Gastrocnemius medialis (tissue), 4 donors: ENCODE data around the gene GPHN. TPM values are rescaled to one million over a fixed set of nuclear protein-coding genes. Genes with fewer than 3 reads are reported as not detected.
"Not testable (repeated sequence)": the region's sequence is repeated elsewhere in the genome, so short reads cannot be mapped to it uniquely, and the experiment has no call there.

Experiments
- ATAC-seq, 2 donors: fragments of 150-250 bp; one replicate each; pipeline ENCODE4 v1.9.1; 2016
- DNase-seq, 2 donors: peaks; one replicate each; pipeline ENCODE4 v3.0.0-alpha.2; 2019
- H3K27ac ChIP-seq, 4 donors: fragments of 200-600 bp; sonication (generic); 1 replicate in 1 of 4; 2 replicates in 3 of 4; pipeline ENCODE4 v1.5.1; 2016 to 2018; ENCODE audit warnings: mild to moderate bottlenecking in 2 of 4, moderate library complexity in 1 of 4
- H3K27me3 ChIP-seq, 3 donors: fragments of 200-600 bp; sonication (generic) in 2 of 3; 1 replicate in 1 of 3; 2 replicates in 2 of 3; pipeline versions ENCODE4 v1.5.1 to v1.6.0; 2016 to 2019; ENCODE audit warnings: mild to moderate bottlenecking in 1 of 3, moderate library complexity in 1 of 3
- H3K36me3 ChIP-seq, 2 donors: fragments of 200-600 bp; sonication (generic) in 1 of 2; one replicate each; pipeline ENCODE4 v1.5.1; 2017 to 2018
- H3K4me1 ChIP-seq, 2 donors: fragments of 200-600 bp; sonication (generic) in 1 of 2; one replicate each; pipeline ENCODE4 v1.5.1; 2016 to 2017; ENCODE audit warnings: mild to moderate bottlenecking in 2 of 2
- H3K4me3 ChIP-seq, 4 donors: fragments of 200-600 bp; sonication (generic) in 3 of 4; 1 replicate in 1 of 4; 2 replicates in 3 of 4; pipeline ENCODE4 v1.5.1; 2016 to 2019; ENCODE audit warnings: mild to moderate bottlenecking in 2 of 4
- H3K9me3 ChIP-seq, 3 donors: fragments of 200-600 bp; sonication (generic) in 2 of 3; 1 replicate in 1 of 3; 2 replicates in 2 of 3; pipeline ENCODE4 v1.5.1; 2016 to 2019
- POLR2A ChIP-seq, 2 donors: fragments of 450-650 bp; IDR thresholded peaks; one replicate each; pipeline ENCODE4 v1.6.1; 2017; ENCODE audit warnings: antibody characterized with exemption in 2 of 2, mild to moderate bottlenecking in 2 of 2, moderate library complexity in 2 of 2
- in situ Hi-C, 4 donors: fragments of 200-750 bp; cut with MboI; loops; one replicate each; pipeline versions ENCODE4 v1.15.0 to v1.8.0; 2017; ENCODE audit warnings: low sequenced_read_pairs in 4 of 4
- intact Hi-C: fragments of 100-400 bp; cut with DNase I; formaldehyde crosslinking; loops from one replicate; pipeline ENCODE4 v1.15.1; 2023; ENCODE audit warnings: low total_unique reads
- total RNA-seq, 4 donors: library from RNA; depleted of rRNA; stranded (reverse); fragments of >200 nt; gene quantifications; one replicate each; pipeline versions ENCODE4 v1.1.0 to v1.2.3, GENCODE V29; 2016
- TF ChIP-seq, protein P1 (sequence below), 5 experiments: fragments of 450-650 bp in 3 of 5; fragments of 200-600 bp in 2 of 5; sonication (generic) in 2 of 5; IDR thresholded peaks in 4 of 5; conservative IDR thresholded peaks in 1 of 5; 1 replicate in 4 of 5; 2 replicates in 1 of 5; pipeline ENCODE4 v1.5.1; 2016 to 2019; ENCODE audit warnings: antibody characterized with exemption in 5 of 5, mild to moderate bottlenecking in 3 of 5, moderate library complexity in 3 of 5

GPHN gene
- total RNA-seq, 4 donors from 2014 or later = 10.3 to 33.3 (median 23.5) TPM

DNA sequence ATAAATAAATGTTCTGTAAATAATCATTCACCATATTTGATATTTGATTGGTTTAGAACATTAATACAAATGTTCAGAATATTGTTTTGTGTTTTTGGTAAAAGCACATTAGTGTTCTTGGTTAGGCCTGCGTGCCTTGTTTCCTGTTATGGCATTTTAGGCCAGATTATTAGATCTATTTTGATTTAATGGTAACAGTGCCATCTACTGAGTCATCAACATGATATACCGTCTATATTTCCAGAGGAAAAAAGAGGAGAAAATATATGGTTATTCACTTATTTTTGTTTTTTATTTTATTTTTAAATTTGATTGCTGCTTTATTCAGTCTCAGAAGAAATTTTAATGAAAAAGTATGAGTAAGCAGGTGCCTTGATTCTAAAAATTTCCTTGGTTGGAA lies 60.3 kb downstream of the GPHN start:
- ATAC-seq = no peak
- intact Hi-C loops (loop anchor here (5.0 to 10.0 kb wide), 2 partner anchors 71 to 163 kb away; no protein-coding TSS in a partner anchor), in situ Hi-C loops (no loop called here)
- Histone ChIP-seq H3K4me3 (no peak overlapping the region), H3K36me3 (no peaks in the 10 kb centered on the region), H3K9me3 (no peaks in the 10 kb centered on the region), H3K4me1 (peaks cover 0 to 12% of the 10 kb centered on the region in 2 donors), H3K27me3 (no peaks in the 10 kb centered on the region), H3K27ac (no peak overlapping the region)
- TF ChIP-seq, protein P1, sequence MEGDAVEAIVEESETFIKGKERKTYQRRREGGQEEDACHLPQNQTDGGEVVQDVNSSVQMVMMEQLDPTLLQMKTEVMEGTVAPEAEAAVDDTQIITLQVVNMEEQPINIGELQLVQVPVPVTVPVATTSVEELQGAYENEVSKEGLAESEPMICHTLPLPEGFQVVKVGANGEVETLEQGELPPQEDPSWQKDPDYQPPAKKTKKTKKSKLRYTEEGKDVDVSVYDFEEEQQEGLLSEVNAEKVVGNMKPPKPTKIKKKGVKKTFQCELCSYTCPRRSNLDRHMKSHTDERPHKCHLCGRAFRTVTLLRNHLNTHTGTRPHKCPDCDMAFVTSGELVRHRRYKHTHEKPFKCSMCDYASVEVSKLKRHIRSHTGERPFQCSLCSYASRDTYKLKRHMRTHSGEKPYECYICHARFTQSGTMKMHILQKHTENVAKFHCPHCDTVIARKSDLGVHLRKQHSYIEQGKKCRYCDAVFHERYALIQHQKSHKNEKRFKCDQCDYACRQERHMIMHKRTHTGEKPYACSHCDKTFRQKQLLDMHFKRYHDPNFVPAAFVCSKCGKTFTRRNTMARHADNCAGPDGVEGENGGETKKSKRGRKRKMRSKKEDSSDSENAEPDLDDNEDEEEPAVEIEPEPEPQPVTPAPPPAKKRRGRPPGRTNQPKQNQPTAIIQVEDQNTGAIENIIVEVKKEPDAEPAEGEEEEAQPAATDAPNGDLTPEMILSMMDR (IDR thresholded peaks at IDR 0.05 in 4 of 5, conservative IDR thresholded peaks at IDR 0.05 in 1 of 5) = no peak
- TF ChIP-seq POLR2A (IDR thresholded peaks at IDR 0.05) = no peak
- no peak for DNase-seq

DNA sequence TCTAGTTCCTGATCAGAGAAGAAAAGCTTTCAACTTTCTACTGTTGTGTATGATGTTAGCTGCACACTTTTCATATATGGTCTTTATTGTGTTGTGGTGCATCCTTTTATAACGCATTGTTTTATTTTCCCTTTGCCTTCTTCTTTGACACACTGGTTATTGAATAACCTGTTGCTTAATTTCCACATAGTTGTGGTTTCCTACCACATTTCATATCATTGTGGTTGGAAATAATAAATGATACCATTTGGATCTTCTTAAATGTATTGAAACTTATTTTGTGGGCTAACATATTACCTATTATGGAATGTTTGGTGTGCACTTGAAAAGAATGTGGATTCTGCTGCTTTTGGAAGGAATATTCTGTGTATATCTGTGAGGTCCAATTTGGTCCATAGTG lies 64.9 kb downstream of the GPHN start:
- DNase-seq = no peak
- Histone ChIP-seq H3K27me3 (no peaks in the 10 kb centered on the region), H3K36me3 (no peaks in the 10 kb centered on the region), H3K4me1 (peaks cover 0 to 10% of the 10 kb centered on the region in 2 donors), H3K4me3 (no peak overlapping the region), H3K9me3 (no peaks in the 10 kb centered on the region), H3K27ac (no peak overlapping the region)
- intact Hi-C loops (no loop called here), in situ Hi-C loops (no loop called here)
- ATAC-seq = no peak
- TF ChIP-seq, protein P1 (IDR thresholded peaks at IDR 0.05 in 4 of 5, conservative IDR thresholded peaks at IDR 0.05 in 1 of 5) = no peak
- no peak for TF ChIP-seq POLR2A (IDR thresholded peaks at IDR 0.05)

DNA sequence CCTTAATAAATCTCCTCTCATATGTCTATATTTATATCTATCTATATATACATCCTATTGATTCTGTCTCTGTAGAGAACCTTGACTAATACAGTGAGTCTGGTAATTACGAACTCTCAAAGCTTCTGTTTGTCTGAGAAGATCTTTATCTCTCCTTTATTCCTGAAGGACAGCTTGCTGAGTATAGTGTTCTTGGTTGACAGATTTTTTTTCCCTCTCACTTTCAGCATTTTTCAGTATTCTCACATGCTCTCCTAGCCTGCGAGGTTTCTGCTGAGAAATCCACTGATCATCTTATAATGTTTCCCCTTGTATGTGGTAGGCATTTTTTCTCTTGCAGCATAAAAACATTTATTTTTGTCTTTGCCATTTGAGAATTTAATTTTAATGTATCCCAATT lies 67.1 kb downstream of the GPHN start:
- H3K4me3 ChIP-seq = no peak overlapping the region
- TF ChIP-seq, protein P1 (IDR thresholded peaks at IDR 0.05 in 4 of 5, conservative IDR thresholded peaks at IDR 0.05 in 1 of 5) = no peak
- no peak for TF ChIP-seq POLR2A (IDR thresholded peaks at IDR 0.05)
- intact Hi-C loops (no loop called here), in situ Hi-C loops (no loop called here)
- H3K27ac ChIP-seq = no peak overlapping the region
- no peak for DNase-seq
- H3K4me1 ChIP-seq = peaks cover 0 to 3% of the 10 kb centered on the region in 2 donors
- H3K36me3 ChIP-seq = no peaks in the 10 kb centered on the region
- no peaks in the 10 kb centered on the region for H3K9me3 ChIP-seq
- no peaks in the 10 kb centered on the region for H3K27me3 ChIP-seq
- no peak for ATAC-seq

DNA sequence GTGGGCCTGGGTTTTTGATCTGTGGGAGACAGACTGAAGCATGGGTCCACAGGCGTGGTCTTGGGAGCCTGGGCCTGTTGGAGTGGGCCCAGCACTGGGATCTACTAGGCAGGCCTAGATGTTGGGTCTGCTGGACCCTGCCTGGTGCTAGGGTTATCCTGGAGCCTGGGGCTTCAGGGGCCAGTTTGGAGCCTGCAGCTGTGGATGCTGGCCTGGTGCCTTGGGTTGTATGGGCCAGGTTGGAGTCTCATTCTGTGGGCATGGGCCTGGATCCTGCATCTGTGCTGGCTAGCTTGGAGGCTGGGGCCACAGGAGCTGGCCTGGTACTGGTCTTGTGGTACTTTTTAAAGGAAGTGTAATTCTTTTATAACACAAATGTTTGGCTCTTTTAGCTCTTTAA lies 68.0 kb downstream of the GPHN start:
- TF ChIP-seq POLR2A (IDR thresholded peaks at IDR 0.05) = no peak
- TF ChIP-seq, protein P1 (IDR thresholded peaks at IDR 0.05 in 4 of 5, conservative IDR thresholded peaks at IDR 0.05 in 1 of 5) = no peak
- intact Hi-C loops = no loop called here
- no peak for ATAC-seq

DNA sequence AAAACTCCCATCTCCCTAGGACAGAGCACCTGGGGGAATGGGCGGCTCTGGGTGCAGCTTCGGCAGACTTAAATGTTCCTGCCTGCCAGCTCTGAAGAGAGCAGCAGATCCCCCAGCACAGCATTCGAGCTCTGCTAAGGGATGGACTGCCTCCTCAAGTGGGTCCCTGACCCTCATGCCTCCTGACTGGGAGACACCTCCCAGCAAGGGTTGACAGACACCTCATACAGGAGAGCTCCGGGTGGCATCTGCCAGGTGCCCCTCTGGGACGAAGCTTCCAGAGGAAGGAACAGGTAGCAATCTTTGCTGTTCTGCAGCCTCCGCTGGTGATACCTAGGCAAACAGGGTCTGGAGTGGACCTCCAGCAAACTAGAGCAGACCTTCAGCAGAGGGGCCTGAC lies 79.8 kb downstream of the GPHN start:
- H3K27me3 ChIP-seq, H3K9me3 ChIP-seq, in situ Hi-C loops, H3K4me1 ChIP-seq, DNase-seq, ATAC-seq, H3K4me3 ChIP-seq, intact Hi-C loops, H3K36me3 ChIP-seq, H3K27ac ChIP-seq: not testable (repeated sequence)

More for the DNA sequence above, 68.0 kb downstream of the GPHN start:
- in situ Hi-C loops = no loop called here
- H3K27ac ChIP-seq = no peak overlapping the region
- H3K9me3 ChIP-seq = no peaks in the 10 kb centered on the region
- no peak for DNase-seq
- H3K4me3 ChIP-seq = no peak overlapping the region
- no peaks in the 10 kb centered on the region for H3K27me3 ChIP-seq
- H3K36me3 ChIP-seq = no peaks in the 10 kb centered on the region
- peaks cover 0 to 3% of the 10 kb centered on the region in 2 donors for H3K4me1 ChIP-seq
